Thyroid gland (tissue), 4 donors: ENCODE results near the gene S100A6.

ENCODE experiments used
- CTCF ChIP-seq, 6 experiments: fragments of 200-600 bp in 3 of 6; fragments of 450-650 bp in 3 of 6; sonication (generic) in 3 of 6; IDR thresholded peaks; one replicate each; pipeline ENCODE4 v1.5.1; 2016 to 2019; ENCODE audit warnings: antibody characterized with exemption in 6 of 6, mild to moderate bottlenecking in 2 of 6, inconsistent platforms in 1 of 6, moderate library complexity in 1 of 6
- POLR2A ChIP-seq, 2 donors: fragments of 450-650 bp; IDR thresholded peaks; one replicate each; pipeline ENCODE4 v1.6.1; 2017; ENCODE audit warnings: antibody characterized with exemption in 2 of 2, mild to moderate bottlenecking in 2 of 2, moderate library complexity in 1 of 2

- TF ChIP-seq CTCF (IDR thresholded peaks at IDR 0.05) (no peak), POLR2A (IDR thresholded peaks at IDR 0.05) (no peak)
These were observed 20.6 kb upstream of the S100A6 start for GRCh38 chr1:153556348-153556747.
